Superior temporal gyrus (tissue), 1 donor: ENCODE measurements around the gene LIN7A.

Experiments used
- DNase-seq: peaks from one replicate; pipeline ENCODE4 v3.0.0-alpha.2; 2016; ENCODE audit errors: extremely low spot score

LIN7A gene

GRCh38 chr12:80937391-80938238, at the start of gene LIN7A:
LIN7A (minus strand) TSS chr12:80937934; CDS start chr12:80937722, 212 bp downstream.
- DNase-seq: no peak

GRCh38 chr12:80986224-80986623, 48.5 kb upstream of the LIN7A start:
- DNase-seq: no peak

- DNase-seq: no peak
These were observed 42.1 kb upstream of the LIN7A start for GRCh38 chr12:80979816-80980215.

GRCh38 chr12:80979251-80979650, 41.5 kb upstream of the LIN7A start:
- DNase-seq: no peak

- DNase-seq: no peak
These were observed 39.6 kb upstream of the LIN7A start for GRCh38 chr12:80977346-80977745.

GRCh38 chr12:80968326-80968725, 30.6 kb upstream of the LIN7A start:
- no peak for DNase-seq

GRCh38 chr12:80967565-80967964, 29.8 kb upstream of the LIN7A start:
- no peak for DNase-seq

- DNase-seq: no peak
These were observed 28.3 kb upstream of the LIN7A start for GRCh38 chr12:80966001-80966400.

GRCh38 chr12:80958162-80958561, 20.4 kb upstream of the LIN7A start:
- DNase-seq: no peak

GRCh38 chr12:80954857-80955520, 17.3 kb upstream of the LIN7A start:
- DNase-seq: no peak

- no peak for DNase-seq
These were observed 14.7 kb upstream of the LIN7A start for GRCh38 chr12:80952443-80952842.

GRCh38 chr12:80946591-80946990, 8.9 kb upstream of the LIN7A start:
- no peak for DNase-seq

GRCh38 chr12:80943338-80943737, 5.6 kb upstream of the LIN7A start:
- no peak for DNase-seq

GRCh38 chr12:80941916-80942315, 4.2 kb upstream of the LIN7A start:
- no peak for DNase-seq

- no peak for DNase-seq
These were observed 1.7 kb upstream of the LIN7A start for GRCh38 chr12:80939231-80939950.

GRCh38 chr12:80938397-80938796, 663 bp upstream of the LIN7A start:
- DNase-seq: no peak

GRCh38 chr12:80936642-80937390, 918 bp downstream of the LIN7A start:
- no peak for DNase-seq

- no peak for DNase-seq
These were observed 1.4 kb downstream of the LIN7A start for GRCh38 chr12:80936353-80936641.

- no peak for DNase-seq
These were observed 2.6 kb downstream of the LIN7A start for GRCh38 chr12:80935111-80935510.

GRCh38 chr12:80925983-80926382, 11.8 kb downstream of the LIN7A start:
- DNase-seq: no peak

- no peak for DNase-seq
These were observed 12.5 kb downstream of the LIN7A start for GRCh38 chr12:80925237-80925636.

GRCh38 chr12:80924437-80924836, 13.3 kb downstream of the LIN7A start:
- DNase-seq: no peak
